Measurements from ENCODE around the gene TACR2.
A peak's percentile ranks its signal among the peaks of the same experiment; 100 is the strongest.

The TACR2 gene

DNA sequence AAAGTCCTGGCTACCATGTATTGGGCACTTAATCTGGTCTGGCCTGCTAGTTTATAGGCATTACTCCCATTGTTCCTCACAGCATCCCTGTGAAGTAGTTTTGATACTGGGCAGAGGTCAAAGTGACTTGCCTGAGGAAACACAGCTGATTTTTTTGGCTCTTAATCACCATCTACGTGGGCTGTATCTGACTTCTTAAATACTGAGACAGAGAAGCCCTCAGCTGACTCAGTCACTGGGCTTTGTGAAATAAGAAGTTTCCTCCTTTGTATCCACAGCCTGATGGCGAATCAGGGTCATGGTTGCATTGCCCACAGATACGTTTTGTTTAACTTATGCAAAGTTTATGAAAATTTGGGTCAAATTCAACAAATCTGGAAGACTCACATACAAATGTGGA is 13.2 kb downstream of the TACR2 start:
- Mint-ChIP-seq H3K27ac (no peak overlapping the region), H3K36me3 (peaks cover 4% of the 10 kb centered on the region), H3K4me3 (no peak overlapping the region), H3K27me3 (no peaks in the 10 kb centered on the region), H3K9me3 (no peaks in the 10 kb centered on the region), H3K4me1 (peaks cover 8% of the 10 kb centered on the region)

DNA sequence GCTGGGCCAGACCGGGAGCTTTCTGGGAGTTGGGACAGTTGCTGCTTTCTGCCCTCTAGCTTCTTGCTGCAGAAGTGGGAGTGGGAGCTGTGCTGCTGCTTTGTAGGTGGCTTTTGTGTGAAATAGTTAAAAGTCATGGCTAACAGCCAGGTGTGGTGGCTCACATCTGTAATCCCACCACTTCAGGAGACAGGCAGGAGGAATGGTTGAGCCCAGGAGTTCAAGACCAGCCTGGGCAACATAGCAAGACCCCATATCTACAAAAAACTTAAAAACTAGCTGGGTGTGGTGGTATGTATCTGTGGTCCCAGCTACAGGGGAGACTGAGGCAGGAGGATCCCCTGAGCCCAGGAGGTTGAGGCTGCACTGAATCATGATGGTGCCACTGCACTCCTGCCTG is 13.7 kb downstream of the TACR2 start:
- Mint-ChIP-seq H3K36me3 (peaks cover 4% of the 10 kb centered on the region), H3K4me3 (no peak overlapping the region), H3K4me1 (peaks cover 3% of the 10 kb centered on the region), H3K27me3 (no peaks in the 10 kb centered on the region), H3K27ac (no peak overlapping the region), H3K9me3 (no peaks in the 10 kb centered on the region)

DNA sequence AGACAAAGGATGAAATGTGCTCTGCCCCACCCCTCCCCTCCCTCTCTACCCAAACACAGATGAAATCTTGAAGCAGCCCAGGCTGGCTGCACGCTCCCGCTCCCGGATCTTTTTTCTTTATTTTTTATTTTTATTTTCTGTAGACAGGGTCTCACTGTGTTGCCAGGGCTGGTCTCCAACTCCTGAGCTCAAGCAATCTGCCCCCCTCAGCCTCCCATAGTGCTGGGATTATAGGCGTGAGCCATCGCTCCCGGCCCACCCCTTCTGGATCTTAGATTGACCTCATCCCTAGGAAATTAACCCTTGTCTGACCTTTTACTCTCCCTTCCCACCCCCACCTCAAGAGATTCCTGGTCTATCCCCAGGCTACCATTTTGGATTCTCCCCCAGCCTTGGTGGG is 14.3 kb downstream of the TACR2 start:
- peaks cover 4% of the 10 kb centered on the region for H3K36me3 Mint-ChIP-seq
- no peaks in the 10 kb centered on the region for H3K27me3 Mint-ChIP-seq
- H3K4me3 Mint-ChIP-seq = no peak overlapping the region
- no peaks in the 10 kb centered on the region for H3K9me3 Mint-ChIP-seq
- no peak overlapping the region for H3K27ac Mint-ChIP-seq
- H3K4me1 Mint-ChIP-seq = no peaks in the 10 kb centered on the region

DNA sequence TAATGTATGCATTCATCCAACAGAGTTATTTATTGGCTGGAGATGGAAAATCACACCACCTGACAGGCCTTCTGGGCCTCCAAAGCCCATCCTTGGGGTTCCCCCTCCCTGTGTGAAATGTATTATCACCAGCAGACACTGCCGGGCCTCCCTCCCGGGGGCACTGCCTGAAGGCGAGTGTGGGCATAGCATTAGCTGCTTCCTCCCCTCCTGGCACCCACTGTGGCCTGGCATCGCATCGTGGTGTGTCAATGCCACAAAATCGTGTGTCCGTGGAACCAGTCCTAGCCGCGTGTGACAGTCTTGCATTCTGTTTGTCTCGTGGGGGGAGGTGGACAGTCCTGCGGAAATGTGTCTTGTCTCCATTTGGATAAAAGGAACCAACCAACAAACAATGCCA is 15.3 kb downstream of the TACR2 start:
- Mint-ChIP-seq H3K27me3 (no peaks in the 10 kb centered on the region), H3K27ac (peak overlapping the region; percentile 12)

DNA sequence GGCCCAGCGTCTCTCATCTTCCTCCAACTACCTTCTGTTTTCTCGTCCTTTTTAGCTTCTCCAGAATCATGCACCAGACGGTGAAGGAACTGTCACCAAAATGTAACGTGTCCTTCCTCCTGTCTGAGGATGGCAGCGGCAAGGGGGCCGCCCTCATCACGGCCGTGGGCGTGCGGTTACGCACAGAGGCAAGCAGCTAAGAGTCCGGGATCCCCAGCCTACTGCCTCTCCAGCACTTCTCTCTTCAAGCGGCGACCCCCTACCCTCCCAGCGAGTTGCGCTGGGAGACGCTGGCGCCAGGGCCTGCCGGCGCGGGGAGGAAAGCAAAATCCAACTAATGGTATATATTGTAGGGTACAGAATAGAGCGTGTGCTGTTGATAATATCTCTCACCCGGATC is 15.8 kb downstream of the TACR2 start:
- no peaks in the 10 kb centered on the region for H3K9me3 Mint-ChIP-seq
- H3K4me1 Mint-ChIP-seq = no peaks in the 10 kb centered on the region
- no peak overlapping the region for H3K4me3 Mint-ChIP-seq
- no peaks in the 10 kb centered on the region for H3K27me3 Mint-ChIP-seq
- H3K36me3 Mint-ChIP-seq = peaks cover 4% of the 10 kb centered on the region
- peak overlapping the region; percentile 12 for H3K27ac Mint-ChIP-seq

More for the DNA sequence above, 15.3 kb downstream of the TACR2 start:
- Mint-ChIP-seq H3K36me3 (peaks cover 4% of the 10 kb centered on the region), H3K9me3 (no peaks in the 10 kb centered on the region), H3K4me1 (no peaks in the 10 kb centered on the region), H3K4me3 (no peak overlapping the region)

GRCh38 chr10:69398466-69398865 is 18.3 kb downstream of the TACR2 start:
- no peaks in the 10 kb centered on the region for H3K4me1 Mint-ChIP-seq
- no peaks in the 10 kb centered on the region for H3K9me3 Mint-ChIP-seq
- H3K27ac Mint-ChIP-seq = peak overlapping the region; percentile 39

GRCh38 chr10:69397972-69398371 is 18.7 kb downstream of the TACR2 start:
- Mint-ChIP-seq H3K36me3 (peaks cover 2% of the 10 kb centered on the region), H3K27me3 (no peaks in the 10 kb centered on the region), H3K4me1 (no peaks in the 10 kb centered on the region), H3K4me3 (no peak overlapping the region), H3K9me3 (no peaks in the 10 kb centered on the region), H3K27ac (no peak overlapping the region)

More at GRCh38 chr10:69398466-69398865, 18.3 kb downstream of the TACR2 start:
- Mint-ChIP-seq H3K27me3 (no peaks in the 10 kb centered on the region), H3K36me3 (peaks cover 2% of the 10 kb centered on the region), H3K4me3 (no peak overlapping the region)

DNA sequence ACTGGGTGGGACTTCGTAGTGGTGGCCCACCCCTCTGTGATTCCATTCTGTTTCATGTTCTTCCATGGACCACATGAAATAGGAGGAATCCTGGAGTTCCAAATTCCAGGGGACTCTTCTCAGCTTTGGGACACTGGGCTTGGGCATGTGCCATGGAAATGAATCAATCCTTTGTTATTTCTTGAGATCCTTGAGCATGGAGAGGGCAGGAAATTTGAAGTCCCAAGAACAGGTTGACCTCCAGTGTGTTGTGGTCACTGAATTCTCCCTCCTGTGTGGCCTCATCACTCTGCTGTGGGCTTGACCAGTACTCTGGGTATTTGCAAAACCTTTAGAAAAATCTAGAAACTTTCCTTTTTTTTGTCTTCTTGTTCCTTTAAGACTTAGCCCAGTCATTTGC is 22.7 kb downstream of the TACR2 start:
- H3K36me3 Mint-ChIP-seq = peaks cover 6% of the 10 kb centered on the region
- peaks cover 19% of the 10 kb centered on the region for H3K4me1 Mint-ChIP-seq
- no peaks in the 10 kb centered on the region for H3K27me3 Mint-ChIP-seq
- H3K9me3 Mint-ChIP-seq = no peaks in the 10 kb centered on the region
- no peak overlapping the region for H3K4me3 Mint-ChIP-seq
- H3K27ac Mint-ChIP-seq = no peak overlapping the region

DNA sequence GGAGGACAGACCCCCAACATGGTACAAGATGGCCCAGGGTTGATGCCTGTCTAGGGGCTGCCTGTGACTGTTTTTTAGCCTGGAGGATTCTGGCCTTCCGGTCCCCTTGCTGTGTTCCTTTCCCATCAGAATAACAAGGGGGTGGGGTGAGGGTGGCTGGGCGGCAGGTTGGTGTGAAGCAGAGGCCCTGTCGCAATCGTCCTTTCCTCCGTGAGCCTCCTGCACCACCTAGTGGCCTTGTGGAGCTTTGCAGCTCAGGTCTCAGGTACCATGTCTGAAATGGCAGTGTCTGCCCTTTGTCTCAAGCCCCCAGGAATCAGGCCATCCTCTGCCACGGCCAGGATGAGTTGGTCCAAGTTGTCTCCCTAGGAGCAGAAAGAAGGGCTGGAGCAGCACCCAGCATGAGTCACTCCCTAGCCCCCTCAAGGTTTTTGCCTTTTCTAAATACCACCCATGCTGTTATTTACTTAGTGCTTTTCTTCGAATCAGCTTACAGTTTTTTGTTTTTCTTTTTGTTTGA is 24.2 kb downstream of the TACR2 start:
- Mint-ChIP-seq H3K27me3 (no peaks in the 10 kb centered on the region), H3K4me3 (no peak overlapping the region), H3K9me3 (no peaks in the 10 kb centered on the region), H3K27ac (no peak overlapping the region), H3K36me3 (peaks cover 15% of the 10 kb centered on the region), H3K4me1 (peaks cover 19% of the 10 kb centered on the region)

- no peaks in the 10 kb centered on the region for H3K9me3 Mint-ChIP-seq
- no peak overlapping the region for H3K4me3 Mint-ChIP-seq
- peaks cover 18% of the 10 kb centered on the region for H3K36me3 Mint-ChIP-seq
- H3K4me1 Mint-ChIP-seq = peaks cover 19% of the 10 kb centered on the region
- H3K27ac Mint-ChIP-seq = no peak overlapping the region
- no peaks in the 10 kb centered on the region for H3K27me3 Mint-ChIP-seq
Measured at GRCh38 chr10:69391158-69391557, 25.6 kb downstream of the TACR2 start.

DNA sequence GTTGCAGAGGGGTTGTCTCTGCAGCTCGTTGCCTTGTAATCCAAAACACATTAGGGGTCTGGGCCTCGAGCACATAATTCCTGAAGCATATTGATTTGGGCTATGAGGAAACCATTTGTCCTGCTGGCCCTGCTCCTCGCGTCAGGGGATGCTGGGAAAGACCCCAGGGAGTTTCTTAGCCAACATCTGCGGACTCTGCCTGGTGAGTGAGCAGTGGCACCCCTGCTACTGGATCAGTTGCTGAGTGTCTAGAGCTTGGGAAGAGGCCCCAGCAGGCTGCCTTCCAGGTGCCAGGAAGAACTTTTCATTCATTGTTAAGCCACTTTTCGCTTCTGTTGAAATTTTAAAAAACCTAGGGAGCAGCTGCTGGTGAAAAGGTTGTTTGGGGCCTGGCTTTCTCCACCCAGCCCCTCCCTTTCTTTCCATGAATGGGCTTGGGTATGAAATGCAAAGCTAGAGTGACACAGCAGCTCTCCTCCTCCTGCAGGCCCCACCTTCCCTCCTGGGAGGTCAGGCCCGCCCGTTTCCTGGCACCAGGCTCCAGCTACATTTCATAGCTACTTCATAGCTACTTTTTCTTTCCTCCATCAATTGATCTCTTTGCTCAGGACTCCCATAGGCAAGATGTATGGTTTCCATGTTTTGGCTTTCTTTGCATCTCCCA is 26.8 kb downstream of the TACR2 start:
- Mint-ChIP-seq H3K27ac (peak overlapping the region; percentile 94), H3K4me3 (no peak overlapping the region), H3K36me3 (peaks cover 22% of the 10 kb centered on the region), H3K27me3 (no peaks in the 10 kb centered on the region), H3K9me3 (no peaks in the 10 kb centered on the region), H3K4me1 (peaks cover 19% of the 10 kb centered on the region)

DNA sequence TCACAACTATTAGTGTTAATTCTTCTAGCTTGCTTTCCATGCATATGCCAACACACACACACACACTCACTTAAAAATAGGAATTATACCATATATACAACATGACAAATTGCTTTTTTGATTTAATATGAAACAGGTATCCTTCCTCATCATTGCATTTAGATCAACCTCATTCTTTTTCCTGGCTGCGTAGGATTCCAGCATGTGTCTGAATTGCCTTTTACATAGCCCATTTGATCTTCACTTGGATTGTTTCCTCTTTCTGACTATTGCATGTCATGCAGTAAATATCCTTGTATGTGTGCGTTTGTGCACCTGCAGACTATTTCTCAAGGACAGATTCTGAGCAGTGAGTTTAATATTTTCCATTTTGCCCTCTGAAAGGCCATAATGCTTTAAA is 28.2 kb downstream of the TACR2 start:
- H3K4me3 Mint-ChIP-seq = no peak overlapping the region
- no peak overlapping the region for H3K27ac Mint-ChIP-seq
- H3K4me1 Mint-ChIP-seq = peaks cover 19% of the 10 kb centered on the region
- H3K36me3 Mint-ChIP-seq = peaks cover 20% of the 10 kb centered on the region
- no peaks in the 10 kb centered on the region for H3K27me3 Mint-ChIP-seq
- no peaks in the 10 kb centered on the region for H3K9me3 Mint-ChIP-seq

- Mint-ChIP-seq H3K36me3 (peaks cover 21% of the 10 kb centered on the region), H3K4me1 (peaks cover 17% of the 10 kb centered on the region), H3K9me3 (no peaks in the 10 kb centered on the region), H3K27ac (no peak overlapping the region), H3K4me3 (no peak overlapping the region), H3K27me3 (no peaks in the 10 kb centered on the region)
Measured at GRCh38 chr10:69387500-69387899, 29.2 kb downstream of the TACR2 start.

DNA sequence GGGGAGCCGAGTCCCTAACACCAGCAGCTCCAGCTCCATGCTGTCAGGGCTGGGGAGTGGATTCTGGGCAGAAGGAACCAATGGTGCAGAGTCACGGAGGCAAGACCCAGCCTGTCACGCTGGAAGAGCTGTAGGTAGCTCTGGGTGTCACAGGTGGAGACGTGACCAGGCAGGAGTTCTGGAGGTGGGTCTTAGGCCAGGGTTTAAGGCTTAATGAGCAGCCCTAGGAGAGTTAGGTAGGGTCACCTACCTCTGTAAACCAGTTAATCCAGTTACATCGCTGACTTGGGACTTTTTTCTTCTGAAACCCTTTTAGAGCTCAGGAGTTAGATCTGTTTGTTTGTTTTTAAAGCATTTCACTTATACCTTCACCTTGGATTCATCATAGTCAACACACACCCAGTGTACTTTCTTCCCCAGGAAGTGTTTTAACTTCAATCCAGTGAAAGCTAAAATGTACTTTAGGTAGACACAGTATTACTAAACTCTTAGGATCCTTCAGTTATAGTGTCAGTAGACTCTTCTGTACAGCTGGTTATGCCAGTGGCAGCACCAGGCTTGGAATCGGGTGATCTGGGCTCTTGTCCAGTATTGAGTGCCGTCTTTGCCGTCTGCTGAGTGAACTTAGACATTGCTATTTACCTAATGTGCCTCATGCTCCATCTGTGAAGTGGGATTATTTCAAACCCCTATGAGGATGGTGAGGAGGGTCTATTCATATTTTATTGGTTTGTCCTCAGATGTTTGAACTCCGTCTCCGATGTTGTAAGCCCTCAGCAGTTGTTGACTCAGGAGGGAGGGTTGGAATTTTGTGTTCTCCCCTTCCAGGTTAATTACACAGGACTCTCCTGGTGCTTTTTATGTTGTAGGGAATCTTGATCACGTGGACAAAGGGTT is 31.0 kb downstream of the TACR2 start:
- Mint-ChIP-seq H3K4me3 (no peak overlapping the region), H3K4me1 (peaks cover 6% of the 10 kb centered on the region), H3K27me3 (no peaks in the 10 kb centered on the region), H3K9me3 (no peaks in the 10 kb centered on the region), H3K36me3 (peaks cover 20% of the 10 kb centered on the region), H3K27ac (peak overlapping the region; percentile 63)

- H3K27ac Mint-ChIP-seq = no peak overlapping the region
- H3K36me3 Mint-ChIP-seq = peaks cover 23% of the 10 kb centered on the region
- no peaks in the 10 kb centered on the region for H3K27me3 Mint-ChIP-seq
- no peak overlapping the region for H3K4me3 Mint-ChIP-seq
- no peaks in the 10 kb centered on the region for H3K4me1 Mint-ChIP-seq
- no peaks in the 10 kb centered on the region for H3K9me3 Mint-ChIP-seq
Measured at GRCh38 chr10:69384320-69384719, 32.4 kb downstream of the TACR2 start.

DNA sequence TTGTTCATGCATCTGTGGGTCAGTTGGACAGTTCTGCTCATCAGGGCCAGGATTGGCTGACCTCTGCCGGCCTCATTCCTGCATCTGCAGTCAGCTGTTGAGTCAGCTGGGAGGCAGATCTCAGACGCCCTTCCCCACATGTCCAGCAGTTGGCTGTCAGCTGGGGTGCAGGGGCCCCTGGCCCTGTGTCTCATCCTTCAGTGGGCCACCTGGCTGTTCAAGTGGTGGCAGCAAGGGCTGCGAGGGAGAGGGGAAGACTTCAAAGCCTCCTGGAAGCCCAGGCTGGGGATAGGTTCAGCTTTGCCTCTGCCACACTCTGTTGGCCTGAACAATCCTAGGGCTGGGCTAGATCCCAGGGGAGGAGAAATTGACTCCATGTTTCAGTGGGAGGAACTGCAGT is 33.2 kb downstream of the TACR2 start:
- no peaks in the 10 kb centered on the region for H3K27me3 Mint-ChIP-seq
- peaks cover 21% of the 10 kb centered on the region for H3K36me3 Mint-ChIP-seq
- no peaks in the 10 kb centered on the region for H3K4me1 Mint-ChIP-seq
- H3K27ac Mint-ChIP-seq = peak overlapping the region; percentile 59
- H3K4me3 Mint-ChIP-seq = no peak overlapping the region
- no peaks in the 10 kb centered on the region for H3K9me3 Mint-ChIP-seq
